GM23248 (cell line): ENCODE data around the gene LRG1.

Experiments used
- EZH2 ChIP-seq: fragments of 200-600 bp; sonication (generic); IDR thresholded peaks from 2 replicates; pipeline ENCODE4 v1.6.1; 2018; ENCODE audit warnings: antibody characterized with exemption, mild to moderate bottlenecking; ENCODE audit not compliant: insufficient read depth, poor library complexity, severe bottlenecking
- EZH2phosphoT487 ChIP-seq: fragments of 200-600 bp; sonication (generic); IDR thresholded peaks from 2 replicates; pipeline ENCODE4 v1.6.1; 2018; ENCODE audit warnings: antibody characterized with exemption, moderate library complexity, mild to moderate bottlenecking, low read depth; ENCODE audit not compliant: insufficient read depth

- TF ChIP-seq EZH2phosphoT487 (no peak), EZH2 (no peak)
Measured at GRCh38 chr19:4504891-4505569, 34.8 kb downstream of the LRG1 start.
